GM23338 (cell line): ENCODE data around the gene ARMH4. TPM values are rescaled to one million over a fixed set of nuclear protein-coding genes. Genes with fewer than 3 reads are reported as not detected.

Experiments
- CTCF ChIP-seq, 2 experiments: fragments of 200-600 bp in 1 of 2; sonication (generic) in 1 of 2; conservative IDR thresholded peaks; 2 replicates each; pipeline versions ENCODE4 v1.5.1 to v1.6.1; 2016 to 2017; ENCODE audit warnings: antibody characterized with exemption in 2 of 2, low read depth in 2 of 2, mild to moderate bottlenecking in 2 of 2, moderate library complexity in 1 of 2
- EZH2phosphoT487 ChIP-seq: fragments of 200-600 bp; sonication (generic); IDR thresholded peaks from one replicate; pipeline ENCODE4 v1.8.1; 2018; ENCODE audit warnings: antibody characterized with exemption; ENCODE audit not compliant: unreplicated experiment
- JUNB ChIP-seq: IDR thresholded peaks from one replicate; pipeline ENCODE4 v1.6.1; 2016; ENCODE audit warnings: antibody characterized with exemption; ENCODE audit not compliant: unreplicated experiment
- STAT1 ChIP-seq: IDR thresholded peaks from one replicate; pipeline ENCODE4 v1.6.1; 2016; ENCODE audit warnings: antibody characterized with exemption; ENCODE audit not compliant: unreplicated experiment
- ZNF331 ChIP-seq: fragments of 250-450 bp; sonication (Bioruptor Pico); IDR thresholded peaks from 2 replicates; pipeline ENCODE4 v1.5.0; 2020; ENCODE audit warnings: low read depth, mild to moderate bottlenecking, moderate library complexity
- ZNF462 ChIP-seq: fragments of 250-450 bp; sonication (Bioruptor Pico); IDR thresholded peaks from 2 replicates; pipeline ENCODE4 v1.5.0; 2020; ENCODE audit warnings: mild to moderate bottlenecking, moderate library complexity
- polyA plus RNA-seq: library from polyadenylated mRNA; unstranded; fragments of >200 nt; fragmentation: Nextera tagmentation; extraction: Ambion mirVana; gene quantifications from 2 replicates; pipeline ENCODE4 v1.2.1, GENCODE V29; 2016
- small RNA-seq: library from RNA; depleted of rRNA; stranded (forward); fragments of <200 nt; gene quantifications from one replicate; pipeline ENCODE3, GENCODE V24; 2014; ENCODE audit warnings: low replicate concordance
- total RNA-seq: library from RNA; depleted of rRNA; stranded (reverse); fragments of >200 nt; shearing (Covaris generic); gene quantifications from 2 replicates; pipeline ENCODE4 v1.2.3, GENCODE V29; 2014; rRNA removed

Gene ARMH4
- total and polyA plus RNA-seq, 2 experiments from 2014 or later, result 15.5 to 20.2 TPM

GRCh38 chr14:57957441-57957840 is 194.6 kb downstream of the ARMH4 start (continued):
- TF ChIP-seq ZNF462 (CRISPR knock-in tag), result no peak
- TF ChIP-seq EZH2phosphoT487, result no peak
- no peak for TF ChIP-seq JUNB
- TF ChIP-seq ZNF331 (CRISPR knock-in tag), result no peak
- TF ChIP-seq CTCF (conservative IDR thresholded peaks at IDR 0.05; ENCODE audit: low read depth in 2 of 2), result no peak
- TF ChIP-seq STAT1, result no peak

Small RNA genes lying within 50 kb of the gene (small RNA-seq; reads per million reads assigned to genes)
- not detected for gene RN7SL598P

Other genes with a start within 250 kb of the ARMH4 start
- gene ACTR10, start 47.9 kb upstream of the ARMH4 start, total RNA-seq, result 30.8 and 48.7 TPM in 2 replicates
- gene ACTR10, start 47.9 kb upstream of the ARMH4 start, polyA plus RNA-seq, result 50.2 and 51.3 TPM in 2 replicates
- gene PSMA3, start 92.6 kb upstream of the ARMH4 start, total RNA-seq, result 184 and 249 TPM in 2 replicates
- 677 and 691 TPM in 2 replicates for gene PSMA3, start 92.6 kb upstream of the ARMH4 start, polyA plus RNA-seq
- gene ARID4A, start 146.3 kb upstream of the ARMH4 start, total RNA-seq, result 9.1 and 14.1 TPM in 2 replicates
- 10.8 and 25.4 TPM in 2 replicates for gene ARID4A, start 146.3 kb upstream of the ARMH4 start, polyA plus RNA-seq
- not detected in 2 replicates for gene TOMM20L, start 243.7 kb upstream of the ARMH4 start, total RNA-seq
- gene TOMM20L, start 243.7 kb upstream of the ARMH4 start, polyA plus RNA-seq, result not detected in 2 replicates